HG02938 (cell line): ENCODE results near the gene NUDT7.

Experiments
- ATAC-seq: cut with Tn5 transposase; IDR thresholded peaks from one replicate; pipeline ENCODE4 v1.9.1; 2021; ENCODE audit warnings: mild to moderate bottlenecking, moderate library complexity; ENCODE audit not compliant: unreplicated experiment

Gene NUDT7

GRCh38 chr16:77722309-77723107 lies at the start of gene NUDT7:
TSS of gene NUDT7 (plus strand) at chr16:77722514. CDS start at chr16:77722583, 69 bp downstream.
- ATAC-seq = peak; percentile 82

- ATAC-seq = no peak
These were observed 47.4 kb upstream of the NUDT7 start for GRCh38 chr16:77674888-77675287.

GRCh38 chr16:77675464-77676324 lies 46.6 kb upstream of the NUDT7 start:
- ATAC-seq = peak; percentile 72

- no peak for ATAC-seq
These were observed 45.2 kb upstream of the NUDT7 start for GRCh38 chr16:77677129-77677528.

- ATAC-seq = no peak
These were observed 42.9 kb upstream of the NUDT7 start for GRCh38 chr16:77679391-77679790.

GRCh38 chr16:77679901-77680300 lies 42.4 kb upstream of the NUDT7 start:
- ATAC-seq = peak; percentile 43

- no peak for ATAC-seq
These were observed 41.8 kb upstream of the NUDT7 start for GRCh38 chr16:77680496-77680895.

GRCh38 chr16:77682586-77682985 lies 39.7 kb upstream of the NUDT7 start:
- no peak for ATAC-seq

GRCh38 chr16:77683397-77684180 lies 38.7 kb upstream of the NUDT7 start:
- ATAC-seq = no peak

- no peak for ATAC-seq
These were observed 38.2 kb upstream of the NUDT7 start for GRCh38 chr16:77684181-77684526.

- no peak for ATAC-seq
These were observed 35.9 kb upstream of the NUDT7 start for GRCh38 chr16:77686385-77686784.

- ATAC-seq = no peak
These were observed 32.3 kb upstream of the NUDT7 start for GRCh38 chr16:77689971-77690370.

GRCh38 chr16:77690416-77690815 lies 31.9 kb upstream of the NUDT7 start:
- no peak for ATAC-seq

GRCh38 chr16:77692612-77693011 lies 29.7 kb upstream of the NUDT7 start:
- no peak for ATAC-seq

- no peak for ATAC-seq
These were observed 26.2 kb upstream of the NUDT7 start for GRCh38 chr16:77696149-77696548.

GRCh38 chr16:77700846-77701245 lies 21.5 kb upstream of the NUDT7 start:
- ATAC-seq = no peak

GRCh38 chr16:77705351-77705750 lies 17.0 kb upstream of the NUDT7 start:
- ATAC-seq = no peak

GRCh38 chr16:77711179-77711578 lies 11.1 kb upstream of the NUDT7 start:
- no peak for ATAC-seq

GRCh38 chr16:77711775-77712174 lies 10.5 kb upstream of the NUDT7 start:
- no peak for ATAC-seq

GRCh38 chr16:77715145-77715544 lies 7.2 kb upstream of the NUDT7 start:
- ATAC-seq = no peak

- ATAC-seq = peak; percentile 35
These were observed 484 bp upstream of the NUDT7 start for GRCh38 chr16:77721752-77722308.
